Cardiac muscle cell (in vitro differentiated cells and primary cell): ENCODE measurements around the gene EBLN1. TPM values are rescaled to one million over a fixed set of nuclear protein-coding genes. Genes with fewer than 3 reads are reported as not detected.

Source experiments
- DNase-seq, 2 donors: peaks; one replicate each; pipeline versions ENCODE4 v3.0.0 to v3.0.0-alpha.2; 2010 to 2017; ENCODE audit warnings: low read depth in 1 of 2, low spot score in 1 of 2
- H3K27ac ChIP-seq: fragments of 200-600 bp; sonication (generic); 2 replicates; pipeline ENCODE4 v1.5.1; 2016
- H3K27me3 ChIP-seq: fragments of 200-600 bp; sonication (generic); 2 replicates; pipeline ENCODE4 v1.6.0; 2016; ENCODE audit warnings: control low read depth
- H3K36me3 ChIP-seq: fragments of 200-600 bp; sonication (generic); 2 replicates; pipeline ENCODE4 v1.5.1; 2016; ENCODE audit warnings: control low read depth
- H3K4me1 ChIP-seq: fragments of 200-600 bp; sonication (generic); 2 replicates; pipeline ENCODE4 v1.8.1; 2017; ENCODE audit warnings: low read depth, mild to moderate bottlenecking, mixed run types
- H3K4me3 ChIP-seq: fragments of 200-600 bp; sonication (generic); 2 replicates; pipeline ENCODE4 v1.5.1; 2016; ENCODE audit warnings: mild to moderate bottlenecking
- H3K9me3 ChIP-seq: fragments of 200-600 bp; sonication (generic); 2 replicates; pipeline ENCODE4 v1.5.1; 2017; ENCODE audit warnings: low read depth, mild to moderate bottlenecking, control low read depth
- polyA plus RNA-seq: library from polyadenylated mRNA; unstranded; fragments of >200 nt; fragmentation: Nextera tagmentation; extraction: Ambion mirVana; gene quantifications from 2 replicates; pipeline ENCODE4 v1.2.1, GENCODE V29; 2016
- total RNA-seq: library from RNA; depleted of rRNA; stranded (reverse); fragments of >200 nt; gene quantifications from 2 replicates; pipeline ENCODE4 v1.2.3, GENCODE V29; 2016
- TF ChIP-seq, protein P1 (sequence below): IDR thresholded peaks from 2 replicates; pipeline ENCODE4 v1.5.1; 2012; ENCODE audit warnings: low read depth, mild to moderate bottlenecking, low read length

The EBLN1 gene
- total and polyA plus RNA-seq, 2 experiments from 2014 or later, result not detected

- DNase-seq, result peak in 1 of 2 donors; percentile 13
- H3K9me3 ChIP-seq, result no peaks in the 10 kb centered on the region
- H3K27me3 ChIP-seq, result no peaks in the 10 kb centered on the region
- no peaks in the 10 kb centered on the region for H3K36me3 ChIP-seq
- H3K27ac ChIP-seq, result no peak overlapping the region
- TF ChIP-seq, protein P1, sequence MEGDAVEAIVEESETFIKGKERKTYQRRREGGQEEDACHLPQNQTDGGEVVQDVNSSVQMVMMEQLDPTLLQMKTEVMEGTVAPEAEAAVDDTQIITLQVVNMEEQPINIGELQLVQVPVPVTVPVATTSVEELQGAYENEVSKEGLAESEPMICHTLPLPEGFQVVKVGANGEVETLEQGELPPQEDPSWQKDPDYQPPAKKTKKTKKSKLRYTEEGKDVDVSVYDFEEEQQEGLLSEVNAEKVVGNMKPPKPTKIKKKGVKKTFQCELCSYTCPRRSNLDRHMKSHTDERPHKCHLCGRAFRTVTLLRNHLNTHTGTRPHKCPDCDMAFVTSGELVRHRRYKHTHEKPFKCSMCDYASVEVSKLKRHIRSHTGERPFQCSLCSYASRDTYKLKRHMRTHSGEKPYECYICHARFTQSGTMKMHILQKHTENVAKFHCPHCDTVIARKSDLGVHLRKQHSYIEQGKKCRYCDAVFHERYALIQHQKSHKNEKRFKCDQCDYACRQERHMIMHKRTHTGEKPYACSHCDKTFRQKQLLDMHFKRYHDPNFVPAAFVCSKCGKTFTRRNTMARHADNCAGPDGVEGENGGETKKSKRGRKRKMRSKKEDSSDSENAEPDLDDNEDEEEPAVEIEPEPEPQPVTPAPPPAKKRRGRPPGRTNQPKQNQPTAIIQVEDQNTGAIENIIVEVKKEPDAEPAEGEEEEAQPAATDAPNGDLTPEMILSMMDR, result no peak
- H3K4me1 ChIP-seq, result no peaks in the 10 kb centered on the region
- no peak overlapping the region for H3K4me3 ChIP-seq
Observed at GRCh38 chr10:22174442-22174841, 43.4 kb downstream of the EBLN1 start.

- DNase-seq, result no peak
- TF ChIP-seq, protein P1, result no peak
- Histone ChIP-seq H3K4me1 (no peaks in the 10 kb centered on the region), H3K9me3 (no peaks in the 10 kb centered on the region), H3K27ac (no peak overlapping the region), H3K27me3 (no peaks in the 10 kb centered on the region), H3K36me3 (no peaks in the 10 kb centered on the region), H3K4me3 (no peak overlapping the region)
Observed at GRCh38 chr10:22171131-22171530, 46.7 kb downstream of the EBLN1 start.

GRCh38 chr10:22170582-22170981 is 47.2 kb downstream of the EBLN1 start:
- DNase-seq, result no peak
- TF ChIP-seq, protein P1, result no peak
- Histone ChIP-seq H3K4me3 (no peak overlapping the region), H3K4me1 (no peaks in the 10 kb centered on the region), H3K27ac (no peak overlapping the region), H3K9me3 (no peaks in the 10 kb centered on the region), H3K27me3 (no peaks in the 10 kb centered on the region), H3K36me3 (no peaks in the 10 kb centered on the region)

DNA sequence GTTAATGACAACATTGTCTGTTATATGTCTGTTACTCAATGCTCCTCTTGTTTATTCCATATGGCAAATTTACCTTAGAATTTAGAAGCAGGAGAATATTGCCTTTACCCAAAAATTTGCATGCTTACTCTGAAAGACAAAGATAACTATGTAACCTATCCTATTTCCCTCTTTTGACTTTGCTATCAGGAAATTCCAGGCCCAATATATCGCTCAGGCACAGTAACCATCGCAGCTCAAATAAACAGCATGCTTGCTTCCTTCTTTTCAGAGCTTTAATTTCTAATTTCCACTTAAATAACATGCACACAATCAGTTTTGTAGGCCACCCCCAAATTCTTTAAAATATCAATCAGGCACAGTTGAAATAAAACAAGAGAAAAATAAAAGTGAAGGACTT is 57.8 kb downstream of the EBLN1 start:
- Histone ChIP-seq H3K9me3 (no peaks in the 10 kb centered on the region), H3K36me3 (no peaks in the 10 kb centered on the region), H3K4me3 (no peak overlapping the region), H3K4me1 (no peaks in the 10 kb centered on the region), H3K27ac (no peak overlapping the region), H3K27me3 (no peaks in the 10 kb centered on the region)
- TF ChIP-seq, protein P1, result no peak
- no peak for DNase-seq

DNA sequence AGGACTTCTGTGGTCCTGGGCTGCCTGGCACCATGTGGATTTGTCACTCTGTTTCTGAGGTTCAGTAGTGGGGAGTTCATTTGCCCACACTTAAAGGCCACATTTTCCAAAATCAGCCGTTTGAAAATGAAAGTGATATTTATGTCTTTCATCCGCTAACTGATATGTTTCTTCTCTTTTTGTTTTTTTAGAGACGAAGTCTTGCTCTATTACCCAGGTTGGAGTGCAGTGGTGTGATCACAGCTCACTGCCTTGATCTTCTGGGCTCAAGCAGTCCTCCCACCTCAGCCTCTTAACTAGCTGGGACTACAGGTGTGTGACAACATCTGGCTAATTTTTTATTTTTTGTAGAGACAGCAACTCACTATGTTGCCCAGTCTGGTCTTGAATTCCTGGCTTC is 58.6 kb downstream of the EBLN1 start:
- TF ChIP-seq, protein P1, result no peak
- no peaks in the 10 kb centered on the region for H3K27me3 ChIP-seq
- no peaks in the 10 kb centered on the region for H3K36me3 ChIP-seq
- no peak for DNase-seq
- H3K27ac ChIP-seq, result no peak overlapping the region
- no peaks in the 10 kb centered on the region for H3K4me1 ChIP-seq
- no peak overlapping the region for H3K4me3 ChIP-seq
- H3K9me3 ChIP-seq, result no peaks in the 10 kb centered on the region

Other genes starting within 250 kb of the EBLN1 start
- 39.2 and 57.1 TPM in 2 replicates for gene DNAJC1, start 214.3 kb downstream of the EBLN1 start, total RNA-seq
- gene DNAJC1, start 214.3 kb downstream of the EBLN1 start, polyA plus RNA-seq, result 31.2 and 32.6 TPM in 2 replicates
- gene COMMD3, start 98.4 kb upstream of the EBLN1 start, total RNA-seq, result 24.8 and 54.3 TPM in 2 replicates
- 122 and 132 TPM in 2 replicates for gene COMMD3, start 98.4 kb upstream of the EBLN1 start, polyA plus RNA-seq
- gene BMI1, start 103.1 kb upstream of the EBLN1 start, total RNA-seq, result 16.7 and 17.3 TPM in 2 replicates
- gene BMI1, start 103.1 kb upstream of the EBLN1 start, polyA plus RNA-seq, result 10.4 and 12.9 TPM in 2 replicates
- not detected in 2 replicates for gene SPAG6, start 127.5 kb upstream of the EBLN1 start, total RNA-seq
- 0.66 TPM in 1 of 2 replicates, not detected in the other for gene SPAG6, start 127.5 kb upstream of the EBLN1 start, polyA plus RNA-seq